Fibroblast of villous mesenchyme (primary cell): Measurements from ENCODE around the gene PHF14. TPM values are rescaled to one million over a fixed set of nuclear protein-coding genes. Genes with fewer than 3 reads are reported as not detected.

Experiments
- DNase-seq: peaks from one replicate; pipeline ENCODE4 v3.0.0-alpha.2; 2010; ENCODE audit warnings: low read depth
- H3K4me3 ChIP-seq: 2 replicates; pipeline ENCODE4 v1.5.1; 2011; ENCODE audit warnings: low read depth, mild to moderate bottlenecking, low read length
- CTCF ChIP-seq: IDR thresholded peaks from 2 replicates; pipeline ENCODE4 v1.5.1; 2012; ENCODE audit warnings: low read depth, mild to moderate bottlenecking, low read length; ENCODE audit not compliant: insufficient read depth
- total RNA-seq: library from RNA; depleted of rRNA; stranded (reverse); fragments of >200 nt; gene quantifications from 2 replicates; pipeline ENCODE4 v1.2.3, GENCODE V29; 2012

Gene PHF14
- total RNA-seq, 1 donor, result 22.5 TPM

DNA sequence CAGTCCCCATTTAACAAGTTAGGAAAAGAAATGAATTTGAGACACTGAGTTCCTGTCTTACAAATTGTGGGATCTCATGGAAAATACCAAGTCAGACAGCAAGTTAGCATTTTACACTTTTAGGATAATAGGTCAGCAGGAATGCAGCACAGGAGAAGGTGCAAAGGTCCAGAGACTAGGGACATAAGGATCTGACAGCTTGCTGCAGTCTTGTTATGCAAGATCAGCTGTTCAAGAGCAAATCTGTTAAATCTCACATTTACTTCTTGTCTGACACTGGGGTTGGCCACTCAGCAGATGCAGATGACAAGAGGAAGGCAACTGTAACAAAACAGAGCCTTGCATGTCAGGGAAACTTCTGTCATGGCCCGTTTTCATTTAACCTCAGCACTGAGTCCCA is 239.6 kb downstream of the PHF14 start:
- no peak overlapping the region for H3K4me3 ChIP-seq
- DNase-seq, result peak; percentile 69
- no peak for TF ChIP-seq CTCF

DNA sequence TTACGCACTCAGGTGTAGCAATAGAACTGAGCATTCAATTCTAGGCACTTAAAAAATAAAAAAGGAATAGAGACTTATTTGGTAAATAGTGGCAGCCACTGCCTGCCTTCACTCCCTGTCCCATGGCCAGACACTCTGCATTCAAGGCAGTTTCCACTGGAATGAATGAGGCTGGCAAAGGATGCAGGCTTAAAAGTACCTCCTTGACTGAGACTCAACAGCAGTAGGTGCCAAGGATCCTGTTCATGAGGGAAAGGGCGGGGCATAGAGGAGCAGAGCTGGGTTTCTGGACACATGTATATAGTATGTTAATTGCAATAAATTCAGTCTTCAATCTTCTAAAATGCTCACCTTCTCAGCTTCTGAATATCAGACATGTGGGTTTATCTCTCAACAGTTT is 242.6 kb downstream of the PHF14 start:
- H3K4me3 ChIP-seq, result no peak overlapping the region
- no peak for DNase-seq
- no peak for TF ChIP-seq CTCF

DNA sequence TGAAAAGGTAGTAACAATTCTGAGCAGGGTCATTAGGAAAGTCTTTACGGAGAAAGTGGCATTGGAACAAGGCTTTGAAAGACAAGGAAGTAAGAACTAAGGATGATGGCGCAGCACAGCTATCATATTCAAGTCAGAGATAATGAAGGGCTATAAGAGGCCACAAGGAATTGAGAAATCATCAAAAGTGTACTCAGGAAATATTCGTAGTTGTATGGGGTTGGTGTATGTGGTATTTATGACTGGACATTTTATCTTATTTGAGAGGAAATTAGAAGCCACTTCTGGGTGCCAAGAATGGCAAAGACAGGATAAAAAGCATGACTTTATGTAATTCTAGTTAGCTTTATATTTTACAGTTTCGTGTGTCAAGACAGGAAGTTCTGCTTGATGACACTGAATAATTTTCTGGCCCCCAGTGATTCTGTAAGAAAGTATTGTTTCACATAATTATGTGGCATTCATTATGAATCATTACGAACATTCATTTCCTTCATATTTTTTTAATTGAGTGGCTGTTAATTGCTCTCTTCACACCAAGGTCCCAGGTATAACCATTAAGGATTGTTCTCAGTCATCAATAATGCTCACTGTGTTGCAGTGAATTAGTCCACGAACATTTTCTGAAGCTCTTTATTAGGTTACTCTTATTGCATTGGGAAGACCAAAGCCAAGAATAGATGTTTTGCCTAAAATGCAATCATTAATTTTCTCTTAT is 244.3 kb downstream of the PHF14 start:
- no peak for TF ChIP-seq CTCF
- no peak for DNase-seq
- no peak overlapping the region for H3K4me3 ChIP-seq
